ENCODE results near the gene FGGY.
"Not testable (repeated sequence)": the region's sequence is repeated elsewhere in the genome, so short reads cannot be mapped to it uniquely, and the experiment has no call there.

FGGY gene

GRCh38 chr1:59340411-59341307 lies 43.8 kb downstream of the FGGY start:
- Histone ChIP-seq H3K36me3 (ENCODE audit: insufficient read depth, low read depth, low read length) (no peaks in the 10 kb centered on the region), H3K27me3 (ENCODE audit: insufficient read depth, low read length) (no peaks in the 10 kb centered on the region), H3K4me1 (ENCODE audit: insufficient read depth, low read length) (no peaks in the 10 kb centered on the region), H3K27ac (ENCODE audit: low read length) (no peak overlapping the region), H3K9ac (ENCODE audit: low read depth, low read length) (no peak overlapping the region), H3K9me3 (ENCODE audit: insufficient read depth, low read depth, low read length) (no peaks in the 10 kb centered on the region), H3K4me3 (ENCODE audit: low read length) (no peak overlapping the region)

GRCh38 chr1:59342801-59343575 lies 46.1 kb downstream of the FGGY start:
- Histone ChIP-seq H3K27me3 (ENCODE audit: insufficient read depth, low read length) (no peaks in the 10 kb centered on the region), H3K9ac (ENCODE audit: low read depth, low read length) (no peak overlapping the region), H3K27ac (ENCODE audit: low read length) (no peak overlapping the region), H3K4me1 (ENCODE audit: insufficient read depth, low read length) (no peaks in the 10 kb centered on the region), H3K4me3 (ENCODE audit: low read length) (no peak overlapping the region), H3K9me3 (ENCODE audit: insufficient read depth, low read depth, low read length) (no peaks in the 10 kb centered on the region), H3K36me3 (ENCODE audit: insufficient read depth, low read depth, low read length) (no peaks in the 10 kb centered on the region)

- Histone ChIP-seq H3K27ac (ENCODE audit: low read length) (no peak overlapping the region), H3K4me3 (ENCODE audit: low read length) (no peak overlapping the region), H3K4me1 (ENCODE audit: insufficient read depth, low read length) (no peaks in the 10 kb centered on the region), H3K9me3 (ENCODE audit: insufficient read depth, low read depth, low read length) (no peaks in the 10 kb centered on the region), H3K9ac (ENCODE audit: low read depth, low read length) (no peak overlapping the region), H3K27me3 (ENCODE audit: insufficient read depth, low read length) (no peaks in the 10 kb centered on the region), H3K36me3 (ENCODE audit: insufficient read depth, low read depth, low read length) (no peaks in the 10 kb centered on the region)
These were observed 46.6 kb downstream of the FGGY start for GRCh38 chr1:59343576-59343840.

- Histone ChIP-seq H3K4me1 (ENCODE audit: insufficient read depth, low read length) (no peaks in the 10 kb centered on the region), H3K9me3 (ENCODE audit: insufficient read depth, low read depth, low read length) (no peaks in the 10 kb centered on the region), H3K27ac (ENCODE audit: low read length) (no peak overlapping the region), H3K27me3 (ENCODE audit: insufficient read depth, low read length) (no peaks in the 10 kb centered on the region), H3K36me3 (ENCODE audit: insufficient read depth, low read depth, low read length) (no peaks in the 10 kb centered on the region), H3K4me3 (ENCODE audit: low read length) (no peak overlapping the region), H3K9ac (ENCODE audit: low read depth, low read length) (no peak overlapping the region)
These were observed 48.3 kb downstream of the FGGY start for GRCh38 chr1:59345221-59345620.

GRCh38 chr1:59346429-59346828 lies 49.5 kb downstream of the FGGY start:
- Histone ChIP-seq H3K9me3 (ENCODE audit: insufficient read depth, low read depth, low read length) (no peaks in the 10 kb centered on the region), H3K27ac (ENCODE audit: low read length) (no peak overlapping the region), H3K27me3 (ENCODE audit: insufficient read depth, low read length) (no peaks in the 10 kb centered on the region), H3K9ac (ENCODE audit: low read depth, low read length) (no peak overlapping the region), H3K36me3 (ENCODE audit: insufficient read depth, low read depth, low read length) (no peaks in the 10 kb centered on the region), H3K4me3 (ENCODE audit: low read length) (no peak overlapping the region), H3K4me1 (ENCODE audit: insufficient read depth, low read length) (no peaks in the 10 kb centered on the region)

GRCh38 chr1:59349101-59349500 lies 52.2 kb downstream of the FGGY start:
- no peaks in the 10 kb centered on the region for H3K4me1 ChIP-seq (ENCODE audit: insufficient read depth, low read length)
- H3K9ac ChIP-seq (ENCODE audit: low read depth, low read length), result no peak overlapping the region
- no peak overlapping the region for H3K4me3 ChIP-seq (ENCODE audit: low read length)
- H3K36me3 ChIP-seq (ENCODE audit: insufficient read depth, low read depth, low read length), result no peaks in the 10 kb centered on the region
- H3K9me3 ChIP-seq (ENCODE audit: insufficient read depth, low read depth, low read length), result no peaks in the 10 kb centered on the region
- H3K27me3 ChIP-seq (ENCODE audit: insufficient read depth, low read length), result no peaks in the 10 kb centered on the region
- no peak overlapping the region for H3K27ac ChIP-seq (ENCODE audit: low read length)

GRCh38 chr1:59350521-59350920 lies 53.6 kb downstream of the FGGY start:
- Histone ChIP-seq H3K4me1 (ENCODE audit: insufficient read depth, low read length) (peaks cover 4% of the 10 kb centered on the region; the same call in 1 of the 2 replicates), H3K27me3 (ENCODE audit: insufficient read depth, low read length) (no peaks in the 10 kb centered on the region), H3K27ac (ENCODE audit: low read length) (no peak overlapping the region), H3K4me3 (ENCODE audit: low read length) (no peak overlapping the region), H3K36me3 (ENCODE audit: insufficient read depth, low read depth, low read length) (no peaks in the 10 kb centered on the region), H3K9ac (ENCODE audit: low read depth, low read length) (no peak overlapping the region), H3K9me3 (ENCODE audit: insufficient read depth, low read depth, low read length) (no peaks in the 10 kb centered on the region)

GRCh38 chr1:59352065-59352464 lies 55.2 kb downstream of the FGGY start:
- no peak overlapping the region for H3K4me3 ChIP-seq (ENCODE audit: low read length)
- H3K27me3 ChIP-seq (ENCODE audit: insufficient read depth, low read length), result no peaks in the 10 kb centered on the region

GRCh38 chr1:59353453-59353852 lies 56.6 kb downstream of the FGGY start:
- peaks cover 4% of the 10 kb centered on the region; the same call in 1 of the 2 replicates for H3K4me1 ChIP-seq (ENCODE audit: insufficient read depth, low read length)
- H3K27me3 ChIP-seq (ENCODE audit: insufficient read depth, low read length), result no peaks in the 10 kb centered on the region
- H3K36me3 ChIP-seq (ENCODE audit: insufficient read depth, low read depth, low read length), result no peaks in the 10 kb centered on the region
- no peaks in the 10 kb centered on the region for H3K9me3 ChIP-seq (ENCODE audit: insufficient read depth, low read depth, low read length)
- no peak overlapping the region for H3K4me3 ChIP-seq (ENCODE audit: low read length)
- H3K27ac ChIP-seq (ENCODE audit: low read length), result no peak overlapping the region
- H3K9ac ChIP-seq (ENCODE audit: low read depth, low read length), result no peak overlapping the region

More at GRCh38 chr1:59352065-59352464, 55.2 kb downstream of the FGGY start:
- no peak overlapping the region for H3K27ac ChIP-seq (ENCODE audit: low read length)
- no peaks in the 10 kb centered on the region for H3K9me3 ChIP-seq (ENCODE audit: insufficient read depth, low read depth, low read length)
- peaks cover 4% of the 10 kb centered on the region; the same call in 1 of the 2 replicates for H3K4me1 ChIP-seq (ENCODE audit: insufficient read depth, low read length)
- no peak overlapping the region for H3K9ac ChIP-seq (ENCODE audit: low read depth, low read length)
- H3K36me3 ChIP-seq (ENCODE audit: insufficient read depth, low read depth, low read length), result no peaks in the 10 kb centered on the region

GRCh38 chr1:59354239-59354638 lies 57.3 kb downstream of the FGGY start:
- not testable (repeated sequence) for H3K36me3 ChIP-seq (ENCODE audit: insufficient read depth, low read depth, low read length); H3K27ac ChIP-seq (ENCODE audit: low read length); H3K9ac ChIP-seq (ENCODE audit: low read depth, low read length)

GRCh38 chr1:59354709-59355337 lies 57.9 kb downstream of the FGGY start:
- no peak overlapping the region for H3K9ac ChIP-seq (ENCODE audit: low read depth, low read length)
- H3K27ac ChIP-seq (ENCODE audit: low read length), result no peak overlapping the region
- H3K27me3 ChIP-seq (ENCODE audit: insufficient read depth, low read length), result no peaks in the 10 kb centered on the region

More at GRCh38 chr1:59354239-59354638, 57.3 kb downstream of the FGGY start:
- not testable (repeated sequence) for H3K27me3 ChIP-seq (ENCODE audit: insufficient read depth, low read length); H3K4me1 ChIP-seq (ENCODE audit: insufficient read depth, low read length); H3K9me3 ChIP-seq (ENCODE audit: insufficient read depth, low read depth, low read length); H3K4me3 ChIP-seq (ENCODE audit: low read length)

More at GRCh38 chr1:59354709-59355337, 57.9 kb downstream of the FGGY start:
- peaks cover 4% of the 10 kb centered on the region; the same call in 1 of the 2 replicates for H3K4me1 ChIP-seq (ENCODE audit: insufficient read depth, low read length)
- H3K9me3 ChIP-seq (ENCODE audit: insufficient read depth, low read depth, low read length), result no peaks in the 10 kb centered on the region
- H3K4me3 ChIP-seq (ENCODE audit: low read length), result no peak overlapping the region
- H3K36me3 ChIP-seq (ENCODE audit: insufficient read depth, low read depth, low read length), result no peaks in the 10 kb centered on the region

Measured in iPS-20b (cell line).